ENCODE data around the gene PTPRB.

DNA sequence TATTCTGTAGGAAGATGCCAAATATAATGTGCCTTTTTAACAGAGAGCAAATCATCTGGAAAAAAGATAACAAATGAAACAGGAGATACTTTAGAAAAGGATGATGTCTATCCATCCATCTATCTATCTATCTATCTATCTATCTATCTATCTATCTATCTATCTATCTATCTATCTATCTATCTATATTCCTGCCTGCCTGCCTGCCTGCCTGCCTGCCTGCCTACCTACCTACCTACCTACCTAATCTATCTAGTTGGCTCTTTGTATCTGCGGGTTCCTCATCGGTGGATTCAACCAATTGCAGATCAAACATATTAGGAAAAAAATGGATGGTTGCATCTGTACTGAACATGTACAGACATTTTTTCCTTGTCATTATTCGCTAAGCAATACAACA is 11.0 kb downstream of the PTPRB start:
- TF ChIP-seq, protein P1, sequence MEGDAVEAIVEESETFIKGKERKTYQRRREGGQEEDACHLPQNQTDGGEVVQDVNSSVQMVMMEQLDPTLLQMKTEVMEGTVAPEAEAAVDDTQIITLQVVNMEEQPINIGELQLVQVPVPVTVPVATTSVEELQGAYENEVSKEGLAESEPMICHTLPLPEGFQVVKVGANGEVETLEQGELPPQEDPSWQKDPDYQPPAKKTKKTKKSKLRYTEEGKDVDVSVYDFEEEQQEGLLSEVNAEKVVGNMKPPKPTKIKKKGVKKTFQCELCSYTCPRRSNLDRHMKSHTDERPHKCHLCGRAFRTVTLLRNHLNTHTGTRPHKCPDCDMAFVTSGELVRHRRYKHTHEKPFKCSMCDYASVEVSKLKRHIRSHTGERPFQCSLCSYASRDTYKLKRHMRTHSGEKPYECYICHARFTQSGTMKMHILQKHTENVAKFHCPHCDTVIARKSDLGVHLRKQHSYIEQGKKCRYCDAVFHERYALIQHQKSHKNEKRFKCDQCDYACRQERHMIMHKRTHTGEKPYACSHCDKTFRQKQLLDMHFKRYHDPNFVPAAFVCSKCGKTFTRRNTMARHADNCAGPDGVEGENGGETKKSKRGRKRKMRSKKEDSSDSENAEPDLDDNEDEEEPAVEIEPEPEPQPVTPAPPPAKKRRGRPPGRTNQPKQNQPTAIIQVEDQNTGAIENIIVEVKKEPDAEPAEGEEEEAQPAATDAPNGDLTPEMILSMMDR (IDR thresholded peaks at IDR 0.05; ENCODE audit: low read length) = no peak
- TF ChIP-seq EZH2 (IDR thresholded peaks at IDR 0.05; ENCODE audit: borderline replicate concordance, low read length) = no peak

Measured in OCI-LY1 (cell line).